Osteocyte (in vitro differentiated cells): ENCODE results near the gene ERG. TPM values are rescaled to one million over a fixed set of nuclear protein-coding genes. Genes with fewer than 3 reads are reported as not detected.

Experiments
- DNase-seq: peaks from one replicate; pipeline ENCODE4 v3.0.0; 2021; ENCODE audit warnings: mixed read lengths; ENCODE audit not compliant: unreplicated experiment; ENCODE audit errors: extremely low spot score
- H3K27ac Mint-ChIP-seq: one replicate; pipeline ENCODE4 v1.8.0; 2021; ENCODE audit warnings: mild to moderate bottlenecking, mixed read lengths; ENCODE audit not compliant: unreplicated experiment
- H3K27me3 Mint-ChIP-seq: one replicate; pipeline ENCODE4 v1.8.0; 2021; ENCODE audit warnings: mixed read lengths; ENCODE audit not compliant: unreplicated experiment
- H3K36me3 Mint-ChIP-seq: one replicate; pipeline ENCODE4 v1.8.0; 2021; ENCODE audit warnings: mixed read lengths; ENCODE audit not compliant: unreplicated experiment
- H3K4me1 Mint-ChIP-seq: one replicate; pipeline ENCODE4 v1.8.0; 2021; ENCODE audit warnings: mixed read lengths; ENCODE audit not compliant: unreplicated experiment
- H3K4me3 Mint-ChIP-seq: one replicate; pipeline ENCODE4 v1.8.0; 2021; ENCODE audit warnings: mild to moderate bottlenecking, moderate library complexity, mixed read lengths; ENCODE audit not compliant: unreplicated experiment
- H3K9me3 Mint-ChIP-seq: one replicate; pipeline ENCODE4 v1.8.0; 2021; ENCODE audit warnings: mixed read lengths; ENCODE audit not compliant: unreplicated experiment
- total RNA-seq: library from RNA; stranded (reverse); gene quantifications from 2 replicates; pipeline ENCODE4 v1.2.1, GENCODE V29; 2021
- TF ChIP-seq, protein P1 (sequence below): fragments of 200-600 bp; sonication (generic); IDR thresholded peaks from 2 replicates; pipeline ENCODE4 v1.5.0; 2021; ENCODE audit warnings: antibody characterized with exemption, mild to moderate bottlenecking, moderate library complexity

The ERG gene
- total RNA-seq, 1 donor from 2014 or later = 11.0 TPM

DNA sequence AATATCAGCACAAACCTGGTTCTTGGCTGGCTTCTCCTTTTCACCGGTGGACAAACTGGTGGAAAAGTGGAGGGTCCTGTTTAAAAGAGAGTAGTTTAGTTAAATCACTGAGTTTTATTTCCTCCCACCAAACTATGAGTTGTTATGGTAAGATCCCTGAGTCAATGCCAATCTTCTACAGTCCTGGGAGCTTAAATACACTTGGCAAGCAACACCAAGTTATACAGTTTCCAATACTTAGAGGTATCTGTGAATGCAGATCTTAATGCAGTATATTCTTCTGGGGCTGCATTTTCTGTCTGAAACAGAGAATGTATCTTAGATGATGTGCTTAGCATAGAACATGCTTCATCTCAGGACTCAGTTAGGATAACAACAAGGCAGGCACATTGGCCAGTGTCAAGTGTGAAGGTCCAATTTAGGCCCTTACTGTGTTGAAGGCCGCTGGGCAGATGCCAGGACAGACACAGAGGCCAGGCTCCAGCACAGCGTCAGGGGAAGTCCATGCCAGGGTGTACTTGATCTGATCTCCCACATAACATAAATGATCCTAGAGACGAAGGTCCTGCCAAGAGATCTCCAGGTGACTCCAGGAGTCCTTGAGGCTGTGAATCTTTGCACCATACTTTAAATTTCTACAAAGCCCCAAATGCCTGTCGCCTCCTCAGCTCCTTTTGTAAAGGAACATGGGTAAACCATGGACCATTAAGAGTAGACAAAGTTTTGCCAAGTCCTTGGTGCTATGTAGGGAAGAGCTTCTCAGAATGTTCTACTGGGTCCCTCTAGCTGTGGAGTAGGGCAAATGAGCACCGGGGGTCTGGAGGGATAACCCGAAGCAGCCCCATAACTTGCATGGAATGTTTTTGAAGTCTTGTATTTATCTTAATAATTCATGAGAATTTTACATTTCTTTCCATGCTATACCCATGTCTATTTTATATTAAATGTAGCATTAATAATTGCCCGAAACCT lies 164.7 kb downstream of the ERG start:
- no peak overlapping the region for H3K4me3 Mint-ChIP-seq
- H3K36me3 Mint-ChIP-seq = no peaks in the 10 kb centered on the region
- H3K4me1 Mint-ChIP-seq = peaks cover 12% of the 10 kb centered on the region
- TF ChIP-seq, protein P1, sequence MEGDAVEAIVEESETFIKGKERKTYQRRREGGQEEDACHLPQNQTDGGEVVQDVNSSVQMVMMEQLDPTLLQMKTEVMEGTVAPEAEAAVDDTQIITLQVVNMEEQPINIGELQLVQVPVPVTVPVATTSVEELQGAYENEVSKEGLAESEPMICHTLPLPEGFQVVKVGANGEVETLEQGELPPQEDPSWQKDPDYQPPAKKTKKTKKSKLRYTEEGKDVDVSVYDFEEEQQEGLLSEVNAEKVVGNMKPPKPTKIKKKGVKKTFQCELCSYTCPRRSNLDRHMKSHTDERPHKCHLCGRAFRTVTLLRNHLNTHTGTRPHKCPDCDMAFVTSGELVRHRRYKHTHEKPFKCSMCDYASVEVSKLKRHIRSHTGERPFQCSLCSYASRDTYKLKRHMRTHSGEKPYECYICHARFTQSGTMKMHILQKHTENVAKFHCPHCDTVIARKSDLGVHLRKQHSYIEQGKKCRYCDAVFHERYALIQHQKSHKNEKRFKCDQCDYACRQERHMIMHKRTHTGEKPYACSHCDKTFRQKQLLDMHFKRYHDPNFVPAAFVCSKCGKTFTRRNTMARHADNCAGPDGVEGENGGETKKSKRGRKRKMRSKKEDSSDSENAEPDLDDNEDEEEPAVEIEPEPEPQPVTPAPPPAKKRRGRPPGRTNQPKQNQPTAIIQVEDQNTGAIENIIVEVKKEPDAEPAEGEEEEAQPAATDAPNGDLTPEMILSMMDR = peak; percentile 39
- no peak for DNase-seq
- no peak overlapping the region for H3K27ac Mint-ChIP-seq
- H3K27me3 Mint-ChIP-seq = no peaks in the 10 kb centered on the region
- peaks cover 7% of the 10 kb centered on the region for H3K9me3 Mint-ChIP-seq

- Mint-ChIP-seq H3K9me3 (peaks cover 6% of the 10 kb centered on the region), H3K4me1 (peaks cover 19% of the 10 kb centered on the region), H3K27ac (no peak overlapping the region), H3K4me3 (no peak overlapping the region), H3K36me3 (no peaks in the 10 kb centered on the region), H3K27me3 (no peaks in the 10 kb centered on the region)
- TF ChIP-seq, protein P1 = no peak
- DNase-seq = no peak
Observed at GRCh38 chr21:38330666-38331065, 167.6 kb downstream of the ERG start.

Other genes starting within 250 kb of the ERG start
- 0.34 and 0.51 TPM in 2 replicates for gene KCNJ15, start 241.5 kb downstream of the ERG start, total RNA-seq